ENCODE results near the gene SPEG. TPM values are rescaled to one million over a fixed set of nuclear protein-coding genes. Genes with fewer than 3 reads are reported as not detected.

Gene SPEG
- polyA plus RNA-seq, 3 donors: not detected

- H3K9ac ChIP-seq (ENCODE audit: insufficient read depth, low read length, poor library complexity, severe bottlenecking): no peak overlapping the region
- H3K4me3 Mint-ChIP-seq: peak overlapping the region in 1 of 2 donors; percentile 15
- no peaks in the 10 kb centered on the region for H3K79me2 ChIP-seq (ENCODE audit: insufficient read depth, low read length)
- no peaks in the 10 kb centered on the region for H3K36me3 ChIP-seq (replicated peaks in 1 of 2; ENCODE audit: control insufficient read depth in 1 of 2, insufficient read depth in 2 of 2, low read length in 2 of 2)
- peaks cover 3% of the 10 kb centered on the region for H3K4me1 Mint-ChIP-seq
- H3K4me2 ChIP-seq (replicated peaks; ENCODE audit: extremely low read depth, low read length, poor library complexity, severe bottlenecking): no peak overlapping the region
- no peak overlapping the region for H2AFZ ChIP-seq (ENCODE audit: insufficient read depth, low read depth, low read length, poor library complexity, severe bottlenecking)
- intact Hi-C loops (cut with micrococcal nuclease): no loop called here
- no peak for TF ChIP-seq CTCF (IDR thresholded peaks at IDR 0.05)
- no peak overlapping the region for H3K27ac ChIP-seq (ENCODE audit: low read depth in 1 of 2, low read length in 2 of 2)
- DNase-seq: no peak
- no peaks in the 10 kb centered on the region for H3K36me3 Mint-ChIP-seq
- H3K27me3 Mint-ChIP-seq (ENCODE audit: low read depth in 3 of 3): peaks cover 42 to 81% (median 70%) of the 10 kb centered on the region in 3 donors
- H4K20me1 ChIP-seq (ENCODE audit: insufficient read depth, low read length): no peaks in the 10 kb centered on the region
- no peak overlapping the region for H3K4me3 ChIP-seq (replicated peaks in 1 of 3; ENCODE audit: low read depth in 2 of 3, low read length in 3 of 3)
- H3K9me3 ChIP-seq (replicated peaks in 1 of 2; ENCODE audit: control insufficient read depth in 1 of 2, insufficient read depth in 1 of 2, low read length in 2 of 2): no peaks in the 10 kb centered on the region
- no peak overlapping the region for H3K27ac Mint-ChIP-seq
- peaks cover 21 to 67% of the 10 kb centered on the region in 2 donors for H3K27me3 ChIP-seq (ENCODE audit: control insufficient read depth in 2 of 2, insufficient read depth in 2 of 2, low read length in 2 of 2)
- no peaks in the 10 kb centered on the region for H3K4me1 ChIP-seq (ENCODE audit: control insufficient read depth in 1 of 2, insufficient read depth in 2 of 2, low read length in 2 of 2)
- H3K9me3 Mint-ChIP-seq: peaks cover 0 to 5% (median 1%) of the 10 kb centered on the region in 7 donors
- WGBS (ENCODE audit: insufficient coverage): no CpG with 5 or more reads among the region's 1 CpG
Observed at GRCh38 chr2:219446689-219447088, 12.0 kb downstream of the SPEG start.

GRCh38 chr2:219447242-219448098 is 12.8 kb downstream of the SPEG start:
- H3K4me1 ChIP-seq (ENCODE audit: control insufficient read depth in 1 of 2, insufficient read depth in 2 of 2, low read length in 2 of 2): no peaks in the 10 kb centered on the region
- DNase-seq: no peak
- Mint-ChIP-seq H3K9me3 (peaks cover 0 to 5% (median 1%) of the 10 kb centered on the region in 7 donors), H3K36me3 (no peaks in the 10 kb centered on the region), H3K4me3 (peak overlapping the region in 1 of 2 donors; percentile 39), H3K4me1 (peaks cover 2% of the 10 kb centered on the region), H3K27me3 (ENCODE audit: low read depth in 3 of 3) (peaks cover 42 to 78% (median 66%) of the 10 kb centered on the region in 3 donors), H3K27ac (no peak overlapping the region)
- H3K4me3 ChIP-seq (replicated peaks in 1 of 3; ENCODE audit: low read depth in 2 of 3, low read length in 3 of 3): no peak overlapping the region
- H3K79me2 ChIP-seq (ENCODE audit: insufficient read depth, low read length): no peaks in the 10 kb centered on the region
- H3K27me3 ChIP-seq (ENCODE audit: control insufficient read depth in 2 of 2, insufficient read depth in 2 of 2, low read length in 2 of 2): peaks cover 21 to 64% of the 10 kb centered on the region in 2 donors
- H3K36me3 ChIP-seq (replicated peaks in 1 of 2; ENCODE audit: control insufficient read depth in 1 of 2, insufficient read depth in 2 of 2, low read length in 2 of 2): no peaks in the 10 kb centered on the region
- no peak for TF ChIP-seq CTCF (IDR thresholded peaks at IDR 0.05)
- H3K9ac ChIP-seq (ENCODE audit: insufficient read depth, low read length, poor library complexity, severe bottlenecking): no peak overlapping the region
- no peaks in the 10 kb centered on the region for H4K20me1 ChIP-seq (ENCODE audit: insufficient read depth, low read length)
- H3K4me2 ChIP-seq (replicated peaks; ENCODE audit: extremely low read depth, low read length, poor library complexity, severe bottlenecking): no peak overlapping the region
- H3K9me3 ChIP-seq (replicated peaks in 1 of 2; ENCODE audit: control insufficient read depth in 1 of 2, insufficient read depth in 1 of 2, low read length in 2 of 2): no peaks in the 10 kb centered on the region
- no peak overlapping the region for H2AFZ ChIP-seq (ENCODE audit: insufficient read depth, low read depth, low read length, poor library complexity, severe bottlenecking)
- intact Hi-C loops (cut with micrococcal nuclease): no loop called here
- H3K27ac ChIP-seq (ENCODE audit: low read depth in 1 of 2, low read length in 2 of 2): no peak overlapping the region
- WGBS (ENCODE audit: insufficient coverage): 79% methylated on average over 17 of the region's 23 CpGs
